Right kidney (tissue), 1 donor: ENCODE measurements around the gene PDCD7.
"Not testable (repeated sequence)": the region's sequence is repeated elsewhere in the genome, so short reads cannot be mapped to it uniquely, and the experiment has no call there.

Source experiments
- DNase-seq: peaks from one replicate; pipeline ENCODE4 v3.0.0-alpha.2; 2016

PDCD7 gene

GRCh38 chr15:65075607-65076395, 57.8 kb downstream of the PDCD7 start:
- not testable (repeated sequence) for DNase-seq

- not testable (repeated sequence) for DNase-seq
Observed at GRCh38 chr15:65074946-65075345, 58.7 kb downstream of the PDCD7 start.

GRCh38 chr15:65072617-65073016, 61.0 kb downstream of the PDCD7 start:
- no peak for DNase-seq

- no peak for DNase-seq
Observed at GRCh38 chr15:65072027-65072426, 61.6 kb downstream of the PDCD7 start.

- no peak for DNase-seq
Observed at GRCh38 chr15:65071381-65071811, 62.2 kb downstream of the PDCD7 start.

- no peak for DNase-seq
Observed at GRCh38 chr15:65069779-65070546, 63.6 kb downstream of the PDCD7 start.

- no peak for DNase-seq
Observed at GRCh38 chr15:65069179-65069578, 64.4 kb downstream of the PDCD7 start.

- DNase-seq: no peak
Observed at GRCh38 chr15:65068403-65068788, 65.2 kb downstream of the PDCD7 start.

- DNase-seq: peak; percentile 61
Observed at GRCh38 chr15:65067645-65068402, 65.8 kb downstream of the PDCD7 start, which contains the start of gene RASL12. TSS of gene RASL12 (minus strand) at chr15:65067991. CDS start at chr15:65067835, 156 bp downstream.
